Loucy (cell line): Measurements from ENCODE around the gene TSPAN17.

Source experiments
- CTCF ChIP-seq: fragments of 200-600 bp; sonication (generic); conservative IDR thresholded peaks from 2 replicates; pipeline ENCODE4 v1.5.1; 2014; ENCODE audit warnings: mild to moderate bottlenecking, antibody characterized with exemption, low read length
- EZH2phosphoT487 ChIP-seq: fragments of 200-600 bp; IDR thresholded peaks from 2 replicates; pipeline ENCODE4 v1.6.1; 2018; ENCODE audit warnings: antibody characterized with exemption, mild to moderate bottlenecking, moderate library complexity, borderline replicate concordance

- TF ChIP-seq CTCF, result no peak
- TF ChIP-seq EZH2phosphoT487, result no peak
Measured at GRCh38 chr5:176685010-176685409, 37.7 kb downstream of the TSPAN17 start.
